Stimulated activated memory B cell treated with anti-CD40 and anti-IgM and Interleukin-4, amounts not matched to agents 10 μg/mL and 1 μg/mL and 100 μg/mL, for 72 hours (primary cell): ENCODE data around the gene METTL27.
"Not testable (repeated sequence)": the region's sequence is repeated elsewhere in the genome, so short reads cannot be mapped to it uniquely, and the experiment has no call there.

Experiments used
- ATAC-seq: fragments of 150-1000 bp; cut with Tn5 transposase; 2 replicates; pipeline ENCODE4 v1.10.0; 2021
- H3K27ac Mint-ChIP-seq: one replicate; pipeline ENCODE4 v1.8.0; 2022; ENCODE audit warnings: mild to moderate bottlenecking, mixed read lengths
- H3K27me3 Mint-ChIP-seq: one replicate; pipeline ENCODE4 v1.8.0; 2022; ENCODE audit warnings: mixed read lengths
- H3K36me3 Mint-ChIP-seq: one replicate; pipeline ENCODE4 v1.8.0; 2022; ENCODE audit warnings: mixed read lengths
- H3K4me1 Mint-ChIP-seq: one replicate; pipeline ENCODE4 v1.8.0; 2022; ENCODE audit warnings: mixed read lengths
- H3K4me3 Mint-ChIP-seq: one replicate; pipeline ENCODE4 v1.8.0; 2022; ENCODE audit warnings: mild to moderate bottlenecking, moderate library complexity, mixed read lengths
- H3K9me3 Mint-ChIP-seq: one replicate; pipeline ENCODE4 v1.8.0; 2022; ENCODE audit warnings: mixed read lengths

METTL27 gene, protein sequence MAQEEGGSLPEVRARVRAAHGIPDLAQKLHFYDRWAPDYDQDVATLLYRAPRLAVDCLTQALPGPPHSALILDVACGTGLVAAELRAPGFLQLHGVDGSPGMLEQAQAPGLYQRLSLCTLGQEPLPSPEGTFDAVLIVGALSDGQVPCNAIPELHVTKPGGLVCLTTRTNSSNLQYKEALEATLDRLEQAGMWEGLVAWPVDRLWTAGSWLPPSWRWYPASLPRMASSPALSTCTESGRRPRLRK

DNA sequence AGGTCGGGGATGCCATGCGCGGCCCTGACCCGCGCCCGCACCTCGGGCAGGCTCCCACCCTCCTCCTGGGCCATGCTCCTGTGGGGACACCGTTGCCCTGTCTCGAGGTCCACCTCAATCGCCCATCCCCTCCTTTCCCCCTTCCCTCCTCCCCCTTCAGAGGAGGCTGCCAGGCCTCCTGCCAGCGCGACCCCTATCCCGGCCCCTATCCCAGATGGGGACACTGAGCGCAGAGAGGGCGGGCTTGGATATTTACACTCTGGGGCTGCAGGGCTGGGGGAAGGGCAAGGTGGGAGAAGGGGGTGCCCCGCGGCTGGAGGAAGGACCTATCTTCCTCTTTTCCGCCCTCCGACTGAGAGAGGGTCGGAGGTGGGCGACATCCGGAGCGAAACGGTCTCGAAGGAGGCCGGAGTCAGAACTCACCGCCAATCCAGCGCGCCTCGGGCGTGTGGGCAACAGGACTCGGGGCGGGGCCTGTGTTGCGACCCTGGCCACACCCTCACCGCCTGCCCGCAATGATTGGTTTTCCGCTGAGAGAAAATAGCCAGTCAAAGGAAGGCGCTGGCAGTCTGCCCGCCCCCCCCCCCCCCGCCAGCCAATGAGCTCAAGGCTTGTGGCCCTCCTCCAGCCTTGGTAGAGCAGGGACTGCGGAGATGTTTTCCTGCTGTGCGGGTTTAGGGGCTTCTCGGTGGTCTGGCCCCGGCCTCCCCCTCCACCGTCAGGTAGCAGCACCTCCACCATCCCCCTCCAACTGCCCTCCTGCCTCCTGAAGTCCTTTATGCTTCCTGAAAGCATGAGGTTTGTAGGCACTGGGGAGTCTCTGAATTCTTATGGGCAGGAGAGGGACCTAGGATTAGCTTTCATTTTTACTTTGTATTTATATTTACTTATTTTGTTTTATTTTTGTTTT is at the start of gene METTL27:
Gene METTL27 (minus strand): TSS at position 450 of the 910 bp plus-strand sequence. CDS start 376 bp downstream, at position 74.
- H3K4me1 Mint-ChIP-seq: peaks cover 34% of the 10 kb centered on the region
- no peaks in the 10 kb centered on the region for H3K27me3 Mint-ChIP-seq
- H3K36me3 Mint-ChIP-seq: no peaks in the 10 kb centered on the region
- H3K9me3 Mint-ChIP-seq: no peaks in the 10 kb centered on the region
- peak within 1 kb of the TSS; percentile 24 for H3K27ac Mint-ChIP-seq
- peak; percentile 97 for ATAC-seq
- peak within 1 kb of the TSS; percentile 79 for H3K4me3 Mint-ChIP-seq

DNA sequence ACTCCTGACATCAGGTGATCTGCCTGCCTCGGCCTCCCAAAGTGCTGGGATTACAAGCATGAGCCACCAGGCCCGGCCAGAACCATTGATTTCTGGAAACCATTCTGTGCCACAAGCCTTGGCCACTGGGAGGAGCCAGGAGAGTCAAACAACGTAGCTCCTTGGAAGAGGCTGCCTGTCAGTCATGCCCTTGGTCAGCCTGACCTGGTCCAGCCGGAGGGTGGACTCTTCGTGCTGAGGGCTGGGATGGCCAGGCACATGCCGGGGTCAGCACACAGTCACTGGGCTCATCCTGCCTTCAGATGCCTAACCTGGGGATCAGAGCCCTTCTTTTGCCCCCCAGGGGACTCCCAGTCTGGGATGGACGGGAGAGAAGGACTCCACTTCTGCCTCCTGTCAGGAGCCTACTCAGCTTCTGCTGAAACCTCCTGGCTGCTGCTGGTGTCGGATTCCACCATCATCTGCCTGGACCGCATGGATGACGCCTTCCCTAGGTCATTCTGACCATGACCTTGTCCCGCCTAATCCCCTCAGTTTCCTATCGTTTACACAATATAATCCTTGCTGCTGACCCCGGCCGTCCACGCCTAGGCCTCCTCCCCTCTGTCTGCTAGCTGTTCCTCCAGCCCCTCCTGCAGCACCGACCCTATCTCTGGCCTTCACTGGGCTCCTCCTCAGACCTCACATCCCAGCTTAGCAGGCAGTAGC is 49.0 kb upstream of the METTL27 start:
- Mint-ChIP-seq H3K27ac (no peak overlapping the region), H3K27me3 (peaks cover 63% of the 10 kb centered on the region), H3K4me3 (no peak overlapping the region), H3K9me3 (peaks cover 4% of the 10 kb centered on the region), H3K36me3 (no peaks in the 10 kb centered on the region), H3K4me1 (no peaks in the 10 kb centered on the region)
- no peak for ATAC-seq

DNA sequence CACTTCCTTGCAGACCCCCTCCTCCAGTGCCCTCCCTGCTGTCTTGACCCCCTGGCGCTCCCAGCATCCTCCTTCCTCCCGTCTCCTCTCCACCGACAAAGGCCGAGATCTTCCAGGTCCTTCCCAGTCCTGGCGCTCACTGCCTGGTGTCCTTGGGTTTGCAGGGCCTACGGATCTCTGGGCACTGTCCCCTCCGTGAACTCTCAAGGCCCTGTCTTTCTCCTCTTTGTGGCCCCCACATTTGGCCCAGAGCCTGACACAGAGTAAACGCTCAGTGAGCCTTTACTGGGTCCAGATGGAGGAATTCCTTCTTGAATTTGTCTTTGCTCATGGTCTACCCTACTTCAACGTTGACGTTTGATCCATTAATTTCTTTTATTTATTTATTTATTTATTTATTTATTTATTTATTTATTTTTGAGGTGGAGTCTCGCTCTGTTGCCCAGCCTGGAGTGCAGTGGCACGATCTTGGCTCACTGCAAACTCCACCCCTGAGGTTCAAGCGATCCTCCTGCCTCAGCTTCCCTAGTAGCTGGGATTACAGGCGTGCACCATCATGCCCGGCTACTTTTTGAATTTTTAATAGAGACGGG is 48.3 kb upstream of the METTL27 start:
- H3K4me3 Mint-ChIP-seq: no peak overlapping the region
- H3K27ac Mint-ChIP-seq: no peak overlapping the region
- peaks cover under 1% of the 10 kb centered on the region for H3K9me3 Mint-ChIP-seq
- no peaks in the 10 kb centered on the region for H3K36me3 Mint-ChIP-seq
- no peak for ATAC-seq
- no peaks in the 10 kb centered on the region for H3K4me1 Mint-ChIP-seq
- H3K27me3 Mint-ChIP-seq: peaks cover 70% of the 10 kb centered on the region

DNA sequence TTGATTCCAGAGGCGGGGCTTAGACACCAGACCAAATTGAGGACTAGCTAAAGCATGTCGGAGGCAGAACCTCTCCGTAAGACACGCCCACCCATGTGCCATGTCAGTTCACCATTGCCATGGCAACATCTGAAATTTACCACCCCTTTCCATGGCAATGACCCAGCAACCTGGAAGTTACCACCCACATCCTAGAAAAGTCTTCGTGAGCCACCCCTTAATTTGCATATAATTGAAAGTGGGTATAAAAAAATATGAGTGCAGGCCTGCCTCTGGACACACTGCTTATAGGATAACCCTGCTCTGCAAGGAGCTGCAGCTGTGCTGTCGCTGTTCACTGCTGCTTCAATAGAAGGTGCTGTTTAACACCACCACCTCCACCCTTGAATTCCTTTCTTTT is 46.6 kb upstream of the METTL27 start:
- peaks cover 6% of the 10 kb centered on the region for H3K4me1 Mint-ChIP-seq
- ATAC-seq: no peak
- H3K27me3 Mint-ChIP-seq: peaks cover 69% of the 10 kb centered on the region
- H3K9me3 Mint-ChIP-seq: peaks cover 3% of the 10 kb centered on the region
- no peaks in the 10 kb centered on the region for H3K36me3 Mint-ChIP-seq
- no peak overlapping the region for H3K4me3 Mint-ChIP-seq
- H3K27ac Mint-ChIP-seq: no peak overlapping the region

DNA sequence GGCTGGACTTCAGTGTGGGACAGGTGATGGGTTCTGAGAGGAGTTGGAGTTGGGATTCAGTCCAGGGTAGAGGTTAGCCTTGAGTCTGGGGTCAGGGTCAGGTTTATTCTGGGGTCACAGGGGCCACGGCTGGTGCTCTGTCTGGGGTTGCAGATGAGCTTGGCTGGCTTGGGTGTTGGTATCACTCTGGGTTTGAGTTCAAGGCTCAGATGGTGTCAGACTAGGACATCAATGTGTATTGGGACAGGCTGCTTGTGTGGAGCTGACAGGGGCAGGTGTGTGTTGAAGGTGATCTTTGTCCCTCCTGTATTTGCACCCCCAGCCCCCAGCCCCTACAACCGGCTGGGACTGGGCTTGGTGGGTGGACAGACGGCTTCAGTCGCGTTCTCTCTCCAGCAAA is 45.4 kb upstream of the METTL27 start:
- H3K9me3 Mint-ChIP-seq: peaks cover 3% of the 10 kb centered on the region
- no peaks in the 10 kb centered on the region for H3K36me3 Mint-ChIP-seq
- no peak overlapping the region for H3K27ac Mint-ChIP-seq
- peaks cover 66% of the 10 kb centered on the region for H3K27me3 Mint-ChIP-seq
- peaks cover 6% of the 10 kb centered on the region for H3K4me1 Mint-ChIP-seq
- H3K4me3 Mint-ChIP-seq: no peak overlapping the region
- ATAC-seq: no peak

DNA sequence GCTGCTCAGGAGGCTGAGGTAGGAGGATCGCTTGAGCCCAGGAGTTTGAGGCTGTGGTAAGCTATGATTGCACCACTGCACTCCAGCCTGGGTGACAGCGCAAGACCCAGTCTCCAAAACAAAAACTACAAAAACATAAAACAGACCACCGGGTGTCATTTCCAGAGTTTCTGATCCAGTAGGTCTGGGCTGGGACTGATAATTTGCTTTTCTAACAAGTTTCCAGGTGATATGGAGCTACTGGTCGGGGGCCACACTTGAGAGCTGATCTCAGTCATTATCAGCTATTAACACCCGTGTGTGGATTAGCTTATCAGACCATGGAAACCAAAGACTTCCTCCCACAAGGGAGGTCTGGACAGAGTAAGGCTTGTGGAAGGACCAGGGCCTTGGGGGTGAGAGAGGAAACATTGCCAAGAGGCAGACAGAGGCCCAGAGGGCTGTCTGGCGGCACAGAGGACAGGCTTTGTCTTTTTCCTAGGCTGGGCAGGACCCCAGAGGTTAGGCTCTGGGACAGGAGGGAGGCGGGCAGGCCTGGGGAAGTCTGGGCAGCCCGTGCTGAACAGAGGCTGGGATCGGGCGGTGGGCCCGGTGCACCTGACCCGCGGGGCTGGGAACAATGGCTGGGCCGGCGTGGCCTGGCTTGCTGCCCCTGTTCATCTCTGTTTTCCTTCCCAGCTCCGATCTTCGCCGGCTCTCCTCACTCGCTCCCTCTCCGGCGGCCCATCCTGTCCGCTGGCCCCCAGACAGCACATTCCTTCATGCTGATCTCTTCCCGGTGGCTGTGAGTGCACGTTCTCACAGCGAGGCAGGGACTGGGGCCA is 43.9 kb upstream of the METTL27 start:
- Mint-ChIP-seq H3K27me3 (peaks cover 63% of the 10 kb centered on the region), H3K4me3 (no peak overlapping the region), H3K9me3 (peaks cover 3% of the 10 kb centered on the region), H3K27ac (no peak overlapping the region), H3K36me3 (no peaks in the 10 kb centered on the region), H3K4me1 (peaks cover 6% of the 10 kb centered on the region)
- no peak for ATAC-seq

DNA sequence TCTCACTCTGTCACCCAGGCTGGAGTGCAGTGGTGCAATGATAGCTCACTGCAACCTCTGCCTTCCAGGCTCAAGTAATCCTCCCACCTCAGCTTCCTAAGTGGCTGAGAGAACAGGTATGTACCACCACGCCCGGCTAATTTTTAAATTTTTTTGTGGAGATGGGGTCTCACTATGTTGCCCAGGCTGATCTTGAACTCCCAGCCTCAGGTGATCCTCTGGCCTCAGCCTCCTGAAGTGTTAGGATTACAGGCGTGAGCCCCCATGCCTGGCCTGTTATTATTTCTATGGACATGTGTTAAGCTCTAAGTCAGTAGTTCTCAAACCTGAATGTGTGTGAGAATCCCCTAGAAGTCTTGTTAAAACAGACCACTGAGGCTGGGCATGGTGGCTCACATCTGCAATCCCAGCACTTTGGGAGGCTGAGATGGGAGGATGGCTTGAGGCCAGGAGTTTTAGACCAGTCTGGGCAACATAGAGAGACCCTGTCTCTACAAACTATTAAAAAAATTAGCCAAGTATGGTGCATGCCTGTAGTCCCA is 43.2 kb upstream of the METTL27 start:
- Mint-ChIP-seq H3K36me3 (no peaks in the 10 kb centered on the region), H3K27me3 (peaks cover 65% of the 10 kb centered on the region), H3K9me3 (peaks cover 3% of the 10 kb centered on the region), H3K4me1 (peaks cover 6% of the 10 kb centered on the region), H3K27ac (no peak overlapping the region), H3K4me3 (no peak overlapping the region)
- no peak for ATAC-seq

DNA sequence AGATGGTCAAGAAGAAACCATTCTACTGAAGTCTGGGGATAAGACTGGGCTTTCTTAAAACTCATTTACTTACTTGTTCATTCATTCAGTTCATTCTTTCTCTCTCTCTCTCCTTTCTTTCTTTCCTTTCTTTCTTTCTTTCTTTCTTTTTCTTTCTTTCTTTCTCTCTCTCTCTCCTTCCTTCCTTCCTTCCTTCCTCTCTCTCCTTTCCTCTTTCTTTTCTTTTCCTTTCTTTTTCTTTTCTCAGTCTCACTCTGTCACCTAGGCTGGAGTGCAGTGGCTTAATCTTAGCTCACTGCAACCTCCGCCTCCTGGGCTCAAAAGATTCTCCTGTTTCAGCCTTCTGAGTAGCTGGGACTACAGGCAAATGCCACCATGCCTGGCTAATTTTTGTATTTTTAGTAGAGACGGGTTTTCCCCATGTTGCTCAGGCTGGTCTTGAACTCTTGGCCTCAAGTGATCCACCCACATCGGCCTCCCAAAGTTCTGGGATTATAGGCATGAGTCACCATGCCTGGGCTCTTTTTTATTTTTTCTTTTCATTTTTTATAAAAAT is 42.6 kb upstream of the METTL27 start:
- peaks cover 65% of the 10 kb centered on the region for H3K27me3 Mint-ChIP-seq
- not testable (repeated sequence) for H3K4me1 Mint-ChIP-seq, H3K4me3 Mint-ChIP-seq, ATAC-seq, H3K9me3 Mint-ChIP-seq, H3K27ac Mint-ChIP-seq, H3K36me3 Mint-ChIP-seq

DNA sequence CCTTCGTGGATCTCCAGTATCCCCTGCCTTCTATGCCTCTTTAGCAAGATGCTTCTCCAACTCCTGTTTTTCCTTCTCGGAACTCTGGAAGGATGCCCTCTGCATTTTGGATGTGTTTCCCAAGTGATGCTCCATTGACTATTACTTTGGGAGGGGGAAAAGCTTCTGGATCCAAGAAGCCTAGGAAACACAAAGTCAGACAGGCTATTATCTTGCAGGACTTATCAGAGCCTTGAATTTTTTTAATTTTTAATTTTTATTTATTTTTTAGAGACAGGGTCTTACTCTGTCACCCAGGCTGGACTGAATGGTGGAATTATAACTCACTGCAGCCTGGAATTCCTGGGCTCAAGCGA is 39.7 kb upstream of the METTL27 start:
- H3K4me3 Mint-ChIP-seq: no peak overlapping the region
- no peak for ATAC-seq
- H3K27ac Mint-ChIP-seq: no peak overlapping the region
- H3K36me3 Mint-ChIP-seq: no peaks in the 10 kb centered on the region
- peaks cover 6% of the 10 kb centered on the region for H3K4me1 Mint-ChIP-seq
- H3K9me3 Mint-ChIP-seq: peaks cover 3% of the 10 kb centered on the region
- peaks cover 68% of the 10 kb centered on the region for H3K27me3 Mint-ChIP-seq

DNA sequence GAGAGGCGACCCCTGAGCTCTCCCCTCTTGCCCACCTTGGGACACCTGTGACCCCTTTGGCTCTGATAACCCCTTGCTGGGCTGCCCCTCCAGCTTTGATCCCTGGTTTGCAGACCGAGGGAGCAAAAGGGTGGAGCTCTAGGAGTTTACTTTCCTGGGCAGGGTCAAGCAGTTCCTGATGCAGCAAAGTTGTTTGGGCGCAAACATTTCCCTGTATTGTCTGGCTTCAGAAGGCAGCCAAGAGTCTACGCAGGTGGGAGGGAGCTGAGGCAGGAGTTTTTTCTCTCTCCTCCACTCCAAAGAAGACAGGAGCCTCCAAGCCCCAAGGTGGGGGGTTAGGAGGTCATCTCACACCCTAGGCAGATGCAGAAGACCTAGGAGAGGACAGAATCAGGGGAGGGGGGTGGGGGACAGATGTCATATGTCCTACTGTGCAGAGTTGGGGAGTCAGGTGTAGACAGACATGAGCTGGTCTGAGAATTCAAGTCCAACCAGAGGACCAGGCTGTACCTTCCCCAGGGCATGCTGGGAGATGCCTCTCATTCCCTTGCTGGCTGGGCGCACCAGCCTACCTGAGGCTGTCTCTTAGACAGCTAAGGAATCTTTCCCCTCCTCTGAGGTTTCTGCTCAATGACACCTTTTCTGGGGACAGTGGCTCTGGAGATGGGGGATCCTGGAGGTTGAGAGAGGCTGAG is 39.2 kb upstream of the METTL27 start:
- H3K9me3 Mint-ChIP-seq: peaks cover 3% of the 10 kb centered on the region
- H3K36me3 Mint-ChIP-seq: no peaks in the 10 kb centered on the region
- H3K4me3 Mint-ChIP-seq: no peak overlapping the region
- peaks cover 6% of the 10 kb centered on the region for H3K4me1 Mint-ChIP-seq
- no peak for ATAC-seq
- no peak overlapping the region for H3K27ac Mint-ChIP-seq
- H3K27me3 Mint-ChIP-seq: peaks cover 63% of the 10 kb centered on the region

DNA sequence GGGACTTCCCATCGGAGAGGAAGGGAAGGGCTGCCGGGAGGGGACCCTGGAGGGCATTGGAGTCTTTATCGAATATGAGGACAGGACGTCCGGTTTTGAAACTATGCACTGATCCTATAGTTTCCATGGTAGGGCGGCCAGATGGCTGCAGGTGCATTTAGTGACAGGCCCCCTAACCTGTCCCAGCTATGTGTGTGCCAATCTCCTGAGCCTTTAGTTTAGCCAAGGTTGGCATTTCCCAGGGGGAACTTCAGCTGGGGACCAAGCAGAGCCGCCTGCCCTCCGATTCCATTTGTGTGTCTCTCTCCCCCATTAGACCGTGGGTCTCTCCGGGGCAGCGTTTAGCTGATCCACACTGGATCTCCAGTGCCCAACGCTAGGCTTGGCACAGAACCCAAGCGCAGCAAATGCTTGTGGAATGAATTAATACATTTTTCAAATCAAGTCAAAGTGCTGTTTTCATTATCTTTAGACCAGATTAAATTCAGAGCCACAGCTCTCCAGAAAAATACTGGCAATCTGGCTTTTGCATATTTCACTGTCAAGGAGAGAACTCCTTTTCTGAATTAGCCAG is 38.5 kb upstream of the METTL27 start:
- no peak overlapping the region for H3K27ac Mint-ChIP-seq
- peaks cover 56% of the 10 kb centered on the region for H3K27me3 Mint-ChIP-seq
- no peaks in the 10 kb centered on the region for H3K36me3 Mint-ChIP-seq
- no peak for ATAC-seq
- no peak overlapping the region for H3K4me3 Mint-ChIP-seq
- peaks cover 6% of the 10 kb centered on the region for H3K4me1 Mint-ChIP-seq
- peaks cover 3% of the 10 kb centered on the region for H3K9me3 Mint-ChIP-seq

DNA sequence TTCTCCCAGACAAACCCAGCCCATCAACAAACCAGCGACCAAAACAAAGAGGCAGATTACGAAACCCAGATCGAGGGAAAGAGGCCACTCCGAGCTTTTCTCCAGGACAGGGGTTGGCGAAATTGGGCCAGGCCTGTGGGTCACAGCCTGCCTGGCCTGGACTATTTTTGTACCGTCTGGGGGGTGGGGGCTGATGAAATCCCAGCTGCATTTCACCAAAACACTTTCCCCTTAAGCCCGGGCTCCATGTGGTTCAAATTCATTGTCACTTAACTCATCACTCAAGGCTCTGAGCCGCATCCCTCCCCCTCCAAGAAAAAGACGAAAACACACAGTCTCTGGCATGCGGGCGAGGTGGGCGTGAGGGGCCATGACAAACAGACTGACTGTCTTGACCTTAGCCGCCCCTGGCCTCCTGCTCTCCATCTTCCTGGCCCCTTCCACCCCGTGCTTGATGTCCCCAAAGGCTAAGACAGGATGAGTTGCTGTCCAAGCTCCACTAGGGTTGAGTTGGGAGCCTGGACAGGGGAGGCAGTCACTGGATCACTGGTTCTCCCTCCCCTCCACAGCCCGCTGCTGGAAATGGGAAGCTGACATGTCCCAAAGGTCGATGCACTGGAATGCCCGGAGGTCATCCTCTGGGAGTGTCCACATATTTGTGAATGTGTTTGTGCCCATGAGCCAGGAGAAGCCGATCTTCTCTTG is 37.8 kb upstream of the METTL27 start:
- Mint-ChIP-seq H3K4me1 (peaks cover 5% of the 10 kb centered on the region), H3K9me3 (peaks cover 3% of the 10 kb centered on the region), H3K36me3 (no peaks in the 10 kb centered on the region), H3K27me3 (peaks cover 51% of the 10 kb centered on the region), H3K27ac (no peak overlapping the region), H3K4me3 (no peak overlapping the region)
- ATAC-seq: no peak

DNA sequence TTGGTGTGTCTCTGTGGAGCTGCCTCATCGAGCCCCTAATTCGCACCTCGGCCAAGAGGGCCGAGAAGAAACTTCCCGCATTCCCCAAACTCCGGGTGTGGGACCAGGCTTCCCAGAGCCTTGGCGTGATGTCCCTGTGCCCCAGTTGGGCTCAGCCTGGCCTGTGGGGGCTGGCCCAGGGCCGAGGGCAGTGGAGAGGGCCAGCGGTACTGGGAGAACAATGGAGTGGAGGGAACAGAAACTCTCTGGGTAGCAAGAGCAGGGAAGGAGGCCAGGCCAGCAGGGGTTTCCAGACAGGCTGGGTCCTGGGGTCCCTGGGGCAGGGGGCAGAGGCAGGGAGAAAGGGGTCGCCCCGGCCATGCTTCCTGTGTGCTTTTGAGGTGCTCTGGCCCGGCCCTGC is 34.7 kb upstream of the METTL27 start:
- H3K4me1 Mint-ChIP-seq: no peaks in the 10 kb centered on the region
- peaks cover 33% of the 10 kb centered on the region for H3K27me3 Mint-ChIP-seq
- H3K36me3 Mint-ChIP-seq: no peaks in the 10 kb centered on the region
- ATAC-seq: no peak
- no peaks in the 10 kb centered on the region for H3K9me3 Mint-ChIP-seq
- H3K27ac Mint-ChIP-seq: no peak overlapping the region
- H3K4me3 Mint-ChIP-seq: no peak overlapping the region
